ENCODE data around the gene NTNG2.

DNA sequence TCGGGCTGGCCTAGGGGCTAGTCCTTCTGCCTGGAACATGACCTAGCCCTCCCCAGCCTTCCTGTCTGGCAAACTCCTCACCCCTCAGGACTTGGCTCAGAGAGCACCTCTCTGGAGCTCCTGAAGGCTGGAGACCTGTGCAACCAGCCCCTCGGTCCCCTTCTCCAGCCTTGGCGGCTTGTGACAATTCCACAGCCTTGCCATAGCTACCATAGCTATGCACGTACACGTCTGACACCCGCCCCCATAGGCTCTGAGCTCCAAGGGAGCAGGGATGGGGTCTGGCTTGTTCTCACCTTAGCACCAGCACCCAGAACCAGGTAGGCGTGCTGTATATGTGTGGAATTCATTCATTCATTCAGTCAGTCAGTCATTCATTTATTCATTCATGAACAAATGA lies 49.7 kb downstream of the NTNG2 start:
- TF ChIP-seq, protein P1, sequence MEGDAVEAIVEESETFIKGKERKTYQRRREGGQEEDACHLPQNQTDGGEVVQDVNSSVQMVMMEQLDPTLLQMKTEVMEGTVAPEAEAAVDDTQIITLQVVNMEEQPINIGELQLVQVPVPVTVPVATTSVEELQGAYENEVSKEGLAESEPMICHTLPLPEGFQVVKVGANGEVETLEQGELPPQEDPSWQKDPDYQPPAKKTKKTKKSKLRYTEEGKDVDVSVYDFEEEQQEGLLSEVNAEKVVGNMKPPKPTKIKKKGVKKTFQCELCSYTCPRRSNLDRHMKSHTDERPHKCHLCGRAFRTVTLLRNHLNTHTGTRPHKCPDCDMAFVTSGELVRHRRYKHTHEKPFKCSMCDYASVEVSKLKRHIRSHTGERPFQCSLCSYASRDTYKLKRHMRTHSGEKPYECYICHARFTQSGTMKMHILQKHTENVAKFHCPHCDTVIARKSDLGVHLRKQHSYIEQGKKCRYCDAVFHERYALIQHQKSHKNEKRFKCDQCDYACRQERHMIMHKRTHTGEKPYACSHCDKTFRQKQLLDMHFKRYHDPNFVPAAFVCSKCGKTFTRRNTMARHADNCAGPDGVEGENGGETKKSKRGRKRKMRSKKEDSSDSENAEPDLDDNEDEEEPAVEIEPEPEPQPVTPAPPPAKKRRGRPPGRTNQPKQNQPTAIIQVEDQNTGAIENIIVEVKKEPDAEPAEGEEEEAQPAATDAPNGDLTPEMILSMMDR (IDR thresholded peaks at IDR 0.05): no peak
- TF ChIP-seq POLR2A (IDR thresholded peaks at IDR 0.05; ENCODE audit: low read depth) (no peak), EP300 (IDR thresholded peaks at IDR 0.05) (no peak)
